Keratinocyte (primary cell): ENCODE measurements around the gene BRICD5. TPM values are rescaled to one million over a fixed set of nuclear protein-coding genes. Genes with fewer than 3 reads are reported as not detected.

Source experiments
- DNase-seq: peaks from one replicate; pipeline ENCODE4 v3.0.0-alpha.2; 2011; ENCODE audit warnings: low read depth, missing footprints, low spot score
- FAIRE-seq: peaks from 2 replicates; lab custom pipeline; 2011; peaks lifted over from hg19 to GRCh38; lab: Jason Lieb, UNC
- H2AFZ ChIP-seq: 2 replicates; pipeline ENCODE4 v1.6.0; 2012; ENCODE audit warnings: low read length, control low read depth, inconsistent platforms; ENCODE audit not compliant: control insufficient read depth
- H3K27ac ChIP-seq: 2 replicates; pipeline ENCODE4 v1.5.1; 2011; ENCODE audit warnings: low read length; ENCODE audit not compliant: control insufficient read depth, insufficient read depth
- H3K27me3 ChIP-seq: 3 replicates; pipeline ENCODE4 v1.6.0; 2011; ENCODE audit warnings: low read length; ENCODE audit not compliant: control insufficient read depth, insufficient read depth; ENCODE audit errors: extremely low read depth
- H3K36me3 ChIP-seq, 2 experiments: 2 replicates in 1 of 2; 3 replicates in 1 of 2; pipeline ENCODE4 v1.5.1; 2011; ENCODE audit warnings: low read length in 2 of 2, mild to moderate bottlenecking in 1 of 2; ENCODE audit not compliant: control insufficient read depth in 2 of 2, insufficient read depth in 2 of 2; ENCODE audit errors: extremely low read depth in 1 of 2
- H3K4me1 ChIP-seq: 3 replicates; pipeline ENCODE4 v1.5.1; 2011; ENCODE audit warnings: low read length; ENCODE audit not compliant: control insufficient read depth, insufficient read depth; ENCODE audit errors: extremely low read depth
- H3K4me2 ChIP-seq: 3 replicates; pipeline ENCODE4 v1.6.0; 2011; ENCODE audit warnings: low read depth, low read length; ENCODE audit not compliant: control insufficient read depth, insufficient read depth; ENCODE audit errors: extremely low read depth
- H3K4me3 ChIP-seq, 3 experiments: fragments of 200-600 bp in 1 of 3; sonication (generic) in 1 of 3; 2 replicates in 2 of 3; 3 replicates in 1 of 3; pipeline ENCODE4 v1.5.1; 2011 to 2016; ENCODE audit warnings: low read length in 3 of 3, mild to moderate bottlenecking in 3 of 3, control low read depth in 2 of 3, inconsistent platforms in 1 of 3, low read depth in 1 of 3, mixed read lengths in 1 of 3, mixed run types in 1 of 3, moderate library complexity in 1 of 3; ENCODE audit not compliant: control insufficient read depth in 2 of 3, insufficient read depth in 2 of 3; ENCODE audit errors: extremely low read depth in 1 of 3
- H3K79me2 ChIP-seq: 2 replicates; pipeline ENCODE4 v1.6.0; 2012; ENCODE audit warnings: low read length; ENCODE audit not compliant: control insufficient read depth, insufficient read depth
- H3K9ac ChIP-seq: 3 replicates; pipeline ENCODE4 v1.6.0; 2011; ENCODE audit warnings: low read length; ENCODE audit not compliant: control insufficient read depth, insufficient read depth; ENCODE audit errors: extremely low read depth
- H3K9me1 ChIP-seq: 3 replicates; pipeline ENCODE4 v1.6.0; 2011; ENCODE audit warnings: low read length; ENCODE audit not compliant: control insufficient read depth, insufficient read depth; ENCODE audit errors: extremely low read depth
- H3K9me3 ChIP-seq: 2 replicates; pipeline ENCODE4 v1.5.1; 2012; ENCODE audit warnings: low read depth, low read length; ENCODE audit not compliant: control insufficient read depth
- H4K20me1 ChIP-seq: 3 replicates; pipeline ENCODE4 v1.6.0; 2011; ENCODE audit warnings: low read length; ENCODE audit not compliant: control insufficient read depth, insufficient read depth; ENCODE audit errors: extremely low read depth
- EZH2 ChIP-seq: IDR thresholded peaks from one replicate; pipeline ENCODE4 v1.6.1; 2012; ENCODE audit warnings: inconsistent platforms, mild to moderate bottlenecking, low read length, moderate library complexity
- dilution Hi-C: fragments of 300-500 bp; cut with MboI; formaldehyde crosslinking; loops from one replicate; pipeline ENCODE4 v1.7.0; 2020; ENCODE audit warnings: low sequenced_read_pairs; ENCODE audit not compliant: extremely low pct_ligation_motif_present
- polyA plus RNA-seq, 5 experiments: library from polyadenylated mRNA; depleted of rRNA in 3 of 5; stranded (reverse) in 3 of 5; stranded (forward) in 1 of 5; unstranded in 1 of 5; fragments of >200 nt; gene quantifications; 1 replicate in 1 of 5; 2 replicates in 3 of 5; 3 replicates in 1 of 5; pipeline versions ENCODE4 v1.2.1 to v1.2.3, GENCODE V29; 2011 to 2012; ENCODE audit warnings: missing spikeins in 2 of 5, low read depth in 1 of 5, low replicate concordance in 1 of 5
- TF ChIP-seq, protein P1 (sequence below), 3 experiments: IDR thresholded peaks in 1 of 3; conservative IDR thresholded peaks in 1 of 3; optimal IDR thresholded peaks in 1 of 3; 2 replicates in 2 of 3; 3 replicates in 1 of 3; pipeline versions ENCODE3 to v1.5.1; 2011; ENCODE audit warnings: low read length in 3 of 3, mild to moderate bottlenecking in 3 of 3, moderate library complexity in 2 of 3, control low read depth in 1 of 3, inconsistent platforms in 1 of 3; ENCODE audit not compliant: insufficient read depth in 2 of 3; ENCODE audit errors: extremely low read depth in 1 of 3

The BRICD5 gene
- polyA plus RNA-seq, 1 donor (not counting 4 experiments of a cell fraction or from before 2014, with no cell fraction given): 1.8 TPM

- no peak overlapping the region for H3K9ac ChIP-seq
- peaks cover 4% of the 10 kb centered on the region for H3K79me2 ChIP-seq
- H3K9me3 ChIP-seq: no peaks in the 10 kb centered on the region
- no peak for TF ChIP-seq EZH2
- TF ChIP-seq, protein P1, sequence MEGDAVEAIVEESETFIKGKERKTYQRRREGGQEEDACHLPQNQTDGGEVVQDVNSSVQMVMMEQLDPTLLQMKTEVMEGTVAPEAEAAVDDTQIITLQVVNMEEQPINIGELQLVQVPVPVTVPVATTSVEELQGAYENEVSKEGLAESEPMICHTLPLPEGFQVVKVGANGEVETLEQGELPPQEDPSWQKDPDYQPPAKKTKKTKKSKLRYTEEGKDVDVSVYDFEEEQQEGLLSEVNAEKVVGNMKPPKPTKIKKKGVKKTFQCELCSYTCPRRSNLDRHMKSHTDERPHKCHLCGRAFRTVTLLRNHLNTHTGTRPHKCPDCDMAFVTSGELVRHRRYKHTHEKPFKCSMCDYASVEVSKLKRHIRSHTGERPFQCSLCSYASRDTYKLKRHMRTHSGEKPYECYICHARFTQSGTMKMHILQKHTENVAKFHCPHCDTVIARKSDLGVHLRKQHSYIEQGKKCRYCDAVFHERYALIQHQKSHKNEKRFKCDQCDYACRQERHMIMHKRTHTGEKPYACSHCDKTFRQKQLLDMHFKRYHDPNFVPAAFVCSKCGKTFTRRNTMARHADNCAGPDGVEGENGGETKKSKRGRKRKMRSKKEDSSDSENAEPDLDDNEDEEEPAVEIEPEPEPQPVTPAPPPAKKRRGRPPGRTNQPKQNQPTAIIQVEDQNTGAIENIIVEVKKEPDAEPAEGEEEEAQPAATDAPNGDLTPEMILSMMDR (optimal IDR thresholded peaks at IDR 0.05 in 1 of 3, IDR thresholded peaks at IDR 0.05 in 1 of 3, conservative IDR thresholded peaks at IDR 0.05 in 1 of 3; ENCODE audit: extremely low read depth in 1 of 3, insufficient read depth in 2 of 3, low read length in 3 of 3): no peak
- no peak overlapping the region for H2AFZ ChIP-seq
- FAIRE-seq (no peak), DNase-seq (no peak)
- H3K36me3 ChIP-seq: peaks cover 38% of the 10 kb centered on the region in 2 experiments
- no peaks in the 10 kb centered on the region for H3K4me1 ChIP-seq
- no peak overlapping the region for H3K27ac ChIP-seq
- H3K9me1 ChIP-seq: no peaks in the 10 kb centered on the region
- H3K27me3 ChIP-seq: no peaks in the 10 kb centered on the region
- dilution Hi-C loops: no loop called here
- no peaks in the 10 kb centered on the region for H4K20me1 ChIP-seq
- H3K4me2 ChIP-seq: no peak overlapping the region
- no peak overlapping the region for H3K4me3 ChIP-seq
Observed at GRCh38 chr16:2170587-2171435, 39.9 kb downstream of the BRICD5 start.

DNA sequence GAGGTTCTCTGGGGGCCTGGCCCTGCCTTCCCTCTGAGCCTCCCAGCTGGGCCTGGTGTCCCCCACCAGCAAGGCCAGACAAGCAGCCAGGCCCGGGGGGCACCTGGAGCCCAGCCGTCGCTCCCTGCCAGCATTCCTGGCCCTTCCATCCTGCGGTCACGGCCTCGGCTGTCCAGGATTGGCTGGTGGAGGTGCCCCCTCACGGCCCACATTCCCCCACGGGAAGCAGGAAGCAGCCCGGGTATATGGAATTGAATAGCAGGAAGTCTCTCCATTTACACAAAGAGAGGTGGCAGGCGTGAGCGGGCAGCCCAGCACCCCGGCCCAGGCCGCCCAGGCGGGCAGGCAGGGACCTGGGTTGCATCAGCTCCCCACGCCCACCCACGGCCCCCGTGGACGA is 40.6 kb downstream of the BRICD5 start:
- H3K27ac ChIP-seq: no peak overlapping the region
- FAIRE-seq: no peak

More for the DNA sequence above, 40.6 kb downstream of the BRICD5 start:
- H3K36me3 ChIP-seq: peaks cover 34 to 35% of the 10 kb centered on the region in 2 experiments
- H3K9me3 ChIP-seq: no peaks in the 10 kb centered on the region
- no peak for DNase-seq
- H3K9ac ChIP-seq: no peak overlapping the region
- H3K9me1 ChIP-seq: no peaks in the 10 kb centered on the region
- TF ChIP-seq, protein P1 (optimal IDR thresholded peaks at IDR 0.05 in 1 of 3, IDR thresholded peaks at IDR 0.05 in 1 of 3, conservative IDR thresholded peaks at IDR 0.05 in 1 of 3; ENCODE audit: extremely low read depth in 1 of 3, insufficient read depth in 2 of 3, low read length in 3 of 3): no peak
- no peak for TF ChIP-seq EZH2
- no peak overlapping the region for H3K4me2 ChIP-seq
- peaks cover 10% of the 10 kb centered on the region for H3K79me2 ChIP-seq
- dilution Hi-C loops: no loop called here
- no peaks in the 10 kb centered on the region for H4K20me1 ChIP-seq
- H3K4me1 ChIP-seq: no peaks in the 10 kb centered on the region
- no peak overlapping the region for H3K4me3 ChIP-seq
- no peaks in the 10 kb centered on the region for H3K27me3 ChIP-seq
- H2AFZ ChIP-seq: no peak overlapping the region
